Lung (tissue), 12 donors: ENCODE measurements around the gene NCAPH2. TPM values are rescaled to one million over a fixed set of nuclear protein-coding genes. Genes with fewer than 3 reads are reported as not detected.
"Not testable (repeated sequence)": the region's sequence is repeated elsewhere in the genome, so short reads cannot be mapped to it uniquely, and the experiment has no call there.

Experiments used
- ATAC-seq: fragments of 200-7000 bp; cut with Tn5 transposase; one replicate; pipeline ENCODE4 v1.9.1; 2020; ENCODE audit warnings: moderate number of reproducible peaks; ENCODE audit not compliant: insufficient read depth, low FRiP score
- DNase-seq, 3 donors: peaks; one replicate each; pipeline ENCODE4 v3.0.0-alpha.2; 2013 to 2017
- H3K27ac ChIP-seq, 2 donors: one replicate each; pipeline ENCODE4 v1.5.1; 2013; ENCODE audit warnings: mild to moderate bottlenecking in 2 of 2, moderate library complexity in 2 of 2, control low read depth in 1 of 2, inconsistent platforms in 1 of 2, low read depth in 1 of 2, low read length in 1 of 2
- H3K27me3 ChIP-seq, 3 donors: one replicate each; pipeline ENCODE4 v1.5.1; 2013; ENCODE audit warnings: low read length in 2 of 3; ENCODE audit not compliant: control insufficient read depth in 3 of 3, insufficient read depth in 3 of 3
- H3K36me3 ChIP-seq, 4 donors: one replicate each; pipeline ENCODE4 v1.5.1; 2013; ENCODE audit warnings: low read length in 4 of 4, mild to moderate bottlenecking in 1 of 4, moderate library complexity in 1 of 4; ENCODE audit not compliant: control insufficient read depth in 4 of 4, insufficient read depth in 4 of 4
- H3K4me1 ChIP-seq, 5 donors: one replicate each; pipeline ENCODE4 v1.5.1; 2013; ENCODE audit warnings: low read length in 5 of 5, mild to moderate bottlenecking in 2 of 5, moderate library complexity in 1 of 5; ENCODE audit not compliant: control insufficient read depth in 5 of 5, insufficient read depth in 5 of 5
- H3K4me3 ChIP-seq: one replicate; pipeline ENCODE4 v1.5.1; 2013; ENCODE audit warnings: mild to moderate bottlenecking, control low read depth, moderate library complexity
- H3K9ac ChIP-seq, 2 donors: one replicate each; pipeline ENCODE4 v1.5.1; 2013; ENCODE audit warnings: low read length in 2 of 2, control low read depth in 1 of 2; ENCODE audit not compliant: insufficient read depth in 1 of 2
- H3K9me3 ChIP-seq, 4 donors: one replicate each; pipeline ENCODE4 v1.5.1; 2013; ENCODE audit warnings: low read length in 3 of 4, mild to moderate bottlenecking in 1 of 4, moderate library complexity in 1 of 4; ENCODE audit not compliant: control insufficient read depth in 4 of 4, insufficient read depth in 3 of 4
- CTCF ChIP-seq: IDR thresholded peaks from 2 replicates; pipeline ENCODE4 v1.5.1; 2012; ENCODE audit warnings: mild to moderate bottlenecking; ENCODE audit errors: control extremely low read depth, extremely low read depth
- WGBS, 2 donors: extraction: QIAGEN DNeasy Blood & Tissue Kit; methylation state at CpG; one replicate each; pipeline ENCODE4 v1.1.7; 2013; 5-methylcytosine and 5-hydroxymethylcytosine counted together
- polyA plus RNA-seq, 2 donors: library from polyadenylated mRNA; stranded (reverse); fragments of 200-250 nt; gene quantifications; one replicate each; pipeline ENCODE4 v1.2.1, GENCODE V29; 2013
- total RNA-seq, 2 donors: library from RNA; depleted of rRNA in 1 of 2; stranded (reverse); fragments of >200 nt in 1 of 2; gene quantifications; one replicate each; pipeline ENCODE4 v1.2.1, GENCODE V29; 2014 to 2021
- donor health status: control.
- donor health status: control.
- donor health status: Bipolar disorder and iron deficiency.
- donor health status: healthy.
- donor health status: DM: yes; HTN: yes; CAD: no.

NCAPH2 gene
- total and polyA plus RNA-seq, 4 donors: 27.8 to 64.4 (median 43.2) TPM

DNA sequence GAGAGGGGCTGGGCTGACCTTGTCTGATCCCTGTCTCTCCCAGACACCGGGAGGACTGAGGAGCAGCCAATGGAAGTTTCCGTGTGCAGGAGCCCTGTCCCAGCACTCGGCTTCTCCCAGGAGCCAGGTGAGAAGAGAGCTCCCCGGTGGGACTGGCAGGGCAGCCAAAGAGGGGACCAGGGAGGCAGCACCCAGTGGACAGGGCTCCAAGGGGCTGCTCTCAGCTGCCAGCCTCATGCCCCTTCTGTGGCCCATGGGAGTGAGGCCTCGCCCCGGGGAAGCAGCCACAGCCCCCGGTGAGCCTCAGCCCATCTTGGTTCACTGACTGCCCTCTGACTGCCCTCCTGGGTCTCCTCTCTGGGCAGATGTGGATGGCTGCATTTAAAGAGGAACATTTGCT lies 10.6 kb downstream of the NCAPH2 start:
- 95 to 99% methylated on average over 7 of the region's 7 CpGs for WGBS, 2 donors
- Histone ChIP-seq H3K27me3 (no peaks in the 10 kb centered on the region), H3K36me3 (peaks cover 0 to 57% (median 23%) of the 10 kb centered on the region in 4 donors), H3K27ac (no peak overlapping the region), H3K9ac (no peak overlapping the region), H3K4me3 (no peak overlapping the region), H3K4me1 (no peaks in the 10 kb centered on the region), H3K9me3 (no peaks in the 10 kb centered on the region)
- DNase-seq (no peak), ATAC-seq (no peak)
- TF ChIP-seq CTCF: no peak

DNA sequence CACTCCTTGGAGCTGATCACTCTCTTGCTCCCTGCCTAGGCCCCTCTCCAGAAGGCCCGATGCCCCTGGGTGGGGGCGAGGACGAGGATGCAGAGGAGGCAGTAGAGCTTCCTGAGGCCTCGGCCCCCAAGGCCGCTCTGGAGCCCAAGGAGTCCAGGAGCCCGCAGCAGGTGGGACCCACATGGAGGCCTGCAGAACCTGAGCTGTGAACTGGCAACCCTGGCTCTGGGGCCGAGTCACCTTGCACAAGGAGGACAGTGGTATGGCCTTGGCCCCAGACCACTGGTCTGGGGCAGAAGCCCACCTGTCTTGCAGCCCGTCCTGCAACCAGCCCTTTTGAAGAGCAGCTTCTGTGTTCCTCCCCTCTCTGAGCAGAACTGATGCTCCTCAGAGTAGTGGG lies 11.1 kb downstream of the NCAPH2 start:
- WGBS, 2 donors: 96 to 98% methylated on average over 8 of the region's 8 CpGs
- Histone ChIP-seq H3K9ac (no peak overlapping the region), H3K27me3 (no peaks in the 10 kb centered on the region), H3K36me3 (peaks cover 0 to 60% (median 27%) of the 10 kb centered on the region in 4 donors), H3K9me3 (no peaks in the 10 kb centered on the region), H3K4me3 (no peak overlapping the region), H3K27ac (no peak overlapping the region), H3K4me1 (peaks cover 0 to under 1% (median 0%) of the 10 kb centered on the region in 5 donors)
- ATAC-seq: no peak
- no peak for TF ChIP-seq CTCF
- no peak for DNase-seq

- not testable (repeated sequence) for H3K9ac ChIP-seq, H3K4me3 ChIP-seq, ATAC-seq, H3K27me3 ChIP-seq, H3K27ac ChIP-seq, H3K9me3 ChIP-seq, DNase-seq
- WGBS, 2 donors: 96 to 97% methylated on average over 8 of the region's 8 CpGs
- peaks cover 0 to 11% (median 4%) of the 10 kb centered on the region in 5 donors for H3K4me1 ChIP-seq
- H3K36me3 ChIP-seq: peaks cover 0 to 60% (median 27%) of the 10 kb centered on the region in 4 donors
These were observed 12.2 kb downstream of the NCAPH2 start for GRCh38 chr22:50520184-50520583.

DNA sequence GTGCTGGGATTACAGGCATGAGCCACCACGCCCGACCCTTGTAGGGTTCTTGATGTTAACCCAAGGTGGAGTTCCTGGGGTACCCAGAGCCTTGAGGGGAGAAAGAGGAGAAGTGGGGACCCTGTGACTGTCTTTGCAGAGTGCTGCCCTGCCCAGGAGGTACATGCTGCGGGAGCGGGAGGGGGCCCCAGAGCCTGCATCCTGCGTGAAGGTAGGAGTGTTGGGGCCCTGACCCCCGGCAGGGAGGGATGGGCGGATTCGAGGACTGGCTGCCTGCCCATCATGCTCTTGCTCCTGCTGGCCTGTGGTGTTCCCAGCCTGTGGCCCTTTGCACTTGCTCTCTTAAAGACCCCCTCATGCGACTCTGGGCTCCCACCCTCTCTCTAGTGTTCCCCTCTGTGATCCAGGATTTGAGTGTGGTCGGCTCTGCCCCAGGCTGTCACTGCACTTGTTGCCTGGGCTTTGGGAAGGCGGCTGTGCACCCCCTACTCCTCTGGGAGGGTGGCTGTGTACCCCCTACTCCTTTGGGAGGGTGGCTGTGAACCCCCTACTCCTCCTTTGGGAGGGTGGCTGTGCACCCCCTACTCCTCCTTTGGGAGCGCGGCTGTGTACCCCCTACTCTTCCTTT lies 12.9 kb downstream of the NCAPH2 start:
- no peak overlapping the region for H3K9ac ChIP-seq
- peaks cover 0 to 60% (median 27%) of the 10 kb centered on the region in 4 donors for H3K36me3 ChIP-seq
- peaks cover 0 to 11% (median 4%) of the 10 kb centered on the region in 5 donors for H3K4me1 ChIP-seq
- H3K27ac ChIP-seq: no peak overlapping the region
- H3K9me3 ChIP-seq: no peaks in the 10 kb centered on the region
- no peak overlapping the region for H3K4me3 ChIP-seq
- H3K27me3 ChIP-seq: no peaks in the 10 kb centered on the region
- ATAC-seq (no peak), DNase-seq (no peak)
- WGBS, 2 donors: 96 to 97% methylated on average over 13 of the region's 13 CpGs
- no peak for TF ChIP-seq CTCF
